Measurements from ENCODE around the gene ASB11. TPM values are rescaled to one million over a fixed set of nuclear protein-coding genes. Genes with fewer than 3 reads are reported as not detected.

Gene ASB11
- total and polyA plus RNA-seq, 3 donors from 2014 or later, result not detected

GRCh38 chrX:15343075-15343476, 27.6 kb upstream of the ASB11 start:
- H3K4me1 ChIP-seq, result no peaks in the 10 kb centered on the region
- WGBS, 2 donors, result 83 to 88% methylated on average over 5 of the region's 5 CpGs
- H3K36me3 ChIP-seq (ENCODE audit: low read depth, missing control alignments), result no peaks in the 10 kb centered on the region
- H3K4me3 ChIP-seq, result no peak overlapping the region
- intact Hi-C loops (cut with DNase I; ENCODE audit: low total_unique reads), result no loop called here
- H3K27me3 ChIP-seq, result no peaks in the 10 kb centered on the region
- no peaks in the 10 kb centered on the region for H3K9me3 ChIP-seq
- TF ChIP-seq CTCF (IDR thresholded peaks at IDR 0.05) (no peak), POLR2A (IDR thresholded peaks at IDR 0.05) (no peak)
- DNase-seq, result no peak
- no peak overlapping the region for H3K27ac ChIP-seq

- no peak for DNase-seq
- Histone ChIP-seq H3K27ac (no peak overlapping the region), H3K9me3 (no peaks in the 10 kb centered on the region), H3K27me3 (no peaks in the 10 kb centered on the region), H3K36me3 (ENCODE audit: low read depth, missing control alignments) (no peaks in the 10 kb centered on the region), H3K4me1 (no peaks in the 10 kb centered on the region), H3K4me3 (no peak overlapping the region)
- WGBS, 2 donors, result 90 to 95% methylated on average over 2 of the region's 2 CpGs
- intact Hi-C loops (cut with DNase I; ENCODE audit: low total_unique reads), result no loop called here
- TF ChIP-seq POLR2A (IDR thresholded peaks at IDR 0.05), result no peak
- TF ChIP-seq CTCF (IDR thresholded peaks at IDR 0.05), result no peak
Measured at GRCh38 chrX:15340867-15341266, 25.4 kb upstream of the ASB11 start.

GRCh38 chrX:15336023-15336413, 20.6 kb upstream of the ASB11 start:
- TF ChIP-seq CTCF (IDR thresholded peaks at IDR 0.05) (no peak), POLR2A (IDR thresholded peaks at IDR 0.05) (no peak)
- Histone ChIP-seq H3K4me1 (no peaks in the 10 kb centered on the region), H3K9me3 (no peaks in the 10 kb centered on the region), H3K27ac (peak overlapping the region in 1 of 2 donors; percentile 45), H3K36me3 (ENCODE audit: low read depth, missing control alignments) (no peaks in the 10 kb centered on the region), H3K4me3 (peak overlapping the region; percentile 39 to 80), H3K27me3 (no peaks in the 10 kb centered on the region)
- peak; percentile 28 for DNase-seq
- intact Hi-C loops (cut with DNase I; ENCODE audit: low total_unique reads), result no loop called here
- 0 to 2% methylated on average over 10 of the region's 10 CpGs for WGBS, 2 donors

- peak; percentile 96 for DNase-seq
- Histone ChIP-seq H3K4me1 (no peaks in the 10 kb centered on the region), H3K27me3 (no peaks in the 10 kb centered on the region), H3K9me3 (no peaks in the 10 kb centered on the region), H3K36me3 (ENCODE audit: low read depth, missing control alignments) (no peaks in the 10 kb centered on the region), H3K4me3 (peak within 1 kb of the TSS; percentile 72 to 80), H3K27ac (peak within 1 kb of the TSS; percentile 86 to 87)
- 0% methylated on average over 6 to 59 of the region's 72 CpGs for WGBS, 2 donors
- intact Hi-C loops (cut with DNase I; ENCODE audit: low total_unique reads), result no loop called here
- TF ChIP-seq CTCF (IDR thresholded peaks at IDR 0.05), result no peak
- no peak for TF ChIP-seq POLR2A (IDR thresholded peaks at IDR 0.05)
Measured at GRCh38 chrX:15335135-15336022, 19.9 kb upstream of the ASB11 start, which contains the start of gene PIGA. Gene PIGA, minus strand, starts transcription at chrX:15335523. Its CDS starts 3,593 bp downstream, at chrX:15331930.
